UCSD-AML1 (cell line): ENCODE results near the gene DMBX1.

Source experiments
- DNase-seq: peaks from one replicate; lab custom pipeline; 2025; ENCODE audit not compliant: unreplicated experiment; lab: John Stamatoyannopoulos, UW

The DMBX1 gene

DNA sequence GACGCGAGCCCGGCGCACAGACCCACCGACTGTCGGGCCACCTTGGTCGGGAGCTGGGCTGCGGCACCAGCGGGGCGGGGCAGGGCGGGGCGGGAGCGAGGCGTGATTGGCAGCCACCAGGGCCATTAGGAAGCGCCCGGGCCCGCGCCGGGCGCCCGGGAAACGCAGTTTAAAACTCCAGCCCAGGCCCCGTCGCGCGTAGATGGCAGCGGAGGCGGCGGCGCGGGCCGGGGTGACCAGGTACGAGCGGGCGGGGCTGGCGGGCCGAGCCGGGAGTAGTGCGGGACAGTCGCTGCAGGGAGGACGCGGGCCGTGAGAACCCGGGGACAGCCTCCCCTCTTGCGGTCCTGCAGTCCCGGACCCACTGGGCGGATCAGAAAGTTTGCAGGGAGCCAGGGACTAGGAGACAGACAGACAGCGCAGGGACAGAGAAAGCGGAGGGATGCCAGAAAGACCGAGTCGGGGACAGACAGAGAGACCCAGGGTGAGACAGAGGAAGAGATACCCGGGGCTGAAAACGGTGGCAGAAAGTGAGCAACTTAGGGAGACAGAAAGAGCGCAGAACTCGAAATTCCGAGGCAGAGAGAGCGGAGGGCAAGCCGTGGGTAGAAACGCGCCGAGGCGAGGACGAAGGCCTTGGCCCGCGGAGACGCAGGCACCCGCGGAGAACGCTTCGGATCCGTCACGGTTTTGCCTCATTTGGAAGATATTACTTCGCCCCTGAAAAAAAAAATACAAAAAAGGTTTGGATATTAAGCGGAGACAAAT is at the start of gene DMBX1:
Gene DMBX1 (plus strand): TSS at position 199 of the 768 bp plus-strand sequence. CDS start 17,175 bp downstream, outside the sequence.
- no peak for DNase-seq

DNA sequence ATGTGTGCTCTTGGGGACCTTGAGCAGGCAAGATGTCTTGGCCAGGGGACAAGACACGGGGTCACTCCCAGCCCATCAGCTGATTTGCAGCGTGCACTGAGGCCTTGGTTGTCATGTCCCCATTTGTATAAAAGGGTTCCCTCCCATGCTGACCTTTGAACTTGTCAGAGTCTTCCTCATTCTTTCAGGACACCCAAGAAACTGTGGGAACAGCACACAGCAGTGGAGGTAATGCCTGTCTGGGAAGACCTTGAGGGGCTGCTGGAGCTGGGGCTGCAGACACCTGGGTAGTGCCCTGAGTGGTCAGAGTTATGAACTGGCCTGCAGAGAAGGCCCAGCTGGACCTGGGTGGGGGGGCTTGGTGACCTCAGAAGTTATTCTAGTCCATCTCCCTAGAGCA is 49.2 kb upstream of the DMBX1 start:
- no peak for DNase-seq

DNA sequence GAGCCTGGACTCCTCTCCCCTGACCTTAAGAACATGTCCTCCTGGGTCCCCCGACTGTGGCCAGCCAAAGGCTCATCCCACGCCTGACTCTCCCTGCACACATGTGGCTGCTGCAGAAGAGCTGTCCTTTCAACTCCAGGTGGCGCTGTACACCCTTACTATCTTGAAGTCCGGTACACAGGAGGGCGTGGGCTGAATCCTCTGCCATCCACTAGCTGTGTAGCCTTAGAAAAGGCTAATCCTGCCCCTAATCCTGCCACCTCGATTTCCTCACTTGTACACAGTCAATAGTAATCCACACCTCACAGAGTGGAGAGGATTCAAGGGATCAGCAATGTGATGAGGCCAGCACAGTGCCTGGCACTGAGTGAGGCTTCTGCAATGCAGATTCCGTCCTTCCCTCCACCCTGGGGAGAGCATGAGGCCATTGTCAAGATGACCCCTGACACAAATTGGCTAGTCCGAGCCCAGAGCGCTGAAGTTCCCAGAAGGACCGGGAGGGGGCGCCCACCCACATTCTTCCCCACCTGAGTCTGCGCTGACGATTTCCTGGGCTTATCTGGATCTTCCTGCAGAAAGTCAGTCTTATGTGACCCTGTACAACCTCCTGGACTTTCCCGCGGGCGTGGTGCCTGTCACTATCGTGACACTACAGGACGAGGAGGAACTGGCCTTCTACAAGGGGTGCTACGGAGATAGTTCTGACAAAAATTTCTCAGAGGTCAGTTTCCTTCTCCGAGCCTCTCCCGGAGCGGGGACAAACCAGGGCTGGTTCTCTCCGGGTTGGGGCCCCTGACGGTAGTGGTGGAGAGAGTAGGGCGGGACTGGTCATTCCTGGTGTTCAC is 47.1 kb upstream of the DMBX1 start:
- peak; percentile 87 for DNase-seq

DNA sequence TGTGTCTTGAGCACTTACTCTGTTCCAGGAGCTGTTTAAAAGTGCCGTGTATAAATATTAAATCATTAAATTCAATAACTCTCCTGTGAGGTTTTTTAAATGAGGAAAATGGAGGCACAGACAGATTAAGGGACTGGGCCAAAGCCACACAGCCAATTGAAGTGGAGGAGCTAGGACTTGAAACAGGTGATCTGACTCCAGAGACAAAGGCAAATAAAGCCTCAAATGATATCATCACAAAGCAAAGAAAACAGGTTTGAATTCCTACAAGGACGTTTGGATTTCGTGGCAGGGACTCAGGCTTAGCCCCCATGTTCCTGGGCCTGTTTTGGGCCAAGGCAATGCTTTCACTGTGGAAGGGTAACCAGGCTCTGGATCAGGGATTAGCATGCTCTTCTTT is 45.2 kb upstream of the DMBX1 start:
- DNase-seq: no peak

DNA sequence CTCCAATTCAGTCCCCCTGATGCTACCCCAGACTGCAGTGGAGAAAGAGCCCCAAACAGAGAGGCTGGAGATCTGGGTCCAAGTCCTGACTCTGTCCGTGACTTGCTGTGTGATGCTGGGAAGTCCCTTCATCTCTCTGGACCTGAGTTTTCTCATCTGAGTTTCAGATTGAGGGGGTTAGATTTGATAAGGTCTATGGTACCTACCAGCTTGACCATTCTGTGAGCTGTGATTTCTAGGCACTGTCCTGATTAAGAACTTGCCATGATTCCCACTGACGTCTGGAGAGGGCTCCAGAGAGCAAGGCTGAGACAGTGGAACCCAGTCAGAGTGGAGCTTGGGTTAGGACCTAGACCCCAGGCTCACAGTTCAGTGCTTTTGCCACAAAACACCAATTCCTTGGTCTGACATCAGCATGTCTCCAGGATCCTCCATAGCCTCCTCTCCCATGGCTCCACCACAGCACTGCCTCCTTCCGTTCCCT is 43.8 kb upstream of the DMBX1 start:
- no peak for DNase-seq

DNA sequence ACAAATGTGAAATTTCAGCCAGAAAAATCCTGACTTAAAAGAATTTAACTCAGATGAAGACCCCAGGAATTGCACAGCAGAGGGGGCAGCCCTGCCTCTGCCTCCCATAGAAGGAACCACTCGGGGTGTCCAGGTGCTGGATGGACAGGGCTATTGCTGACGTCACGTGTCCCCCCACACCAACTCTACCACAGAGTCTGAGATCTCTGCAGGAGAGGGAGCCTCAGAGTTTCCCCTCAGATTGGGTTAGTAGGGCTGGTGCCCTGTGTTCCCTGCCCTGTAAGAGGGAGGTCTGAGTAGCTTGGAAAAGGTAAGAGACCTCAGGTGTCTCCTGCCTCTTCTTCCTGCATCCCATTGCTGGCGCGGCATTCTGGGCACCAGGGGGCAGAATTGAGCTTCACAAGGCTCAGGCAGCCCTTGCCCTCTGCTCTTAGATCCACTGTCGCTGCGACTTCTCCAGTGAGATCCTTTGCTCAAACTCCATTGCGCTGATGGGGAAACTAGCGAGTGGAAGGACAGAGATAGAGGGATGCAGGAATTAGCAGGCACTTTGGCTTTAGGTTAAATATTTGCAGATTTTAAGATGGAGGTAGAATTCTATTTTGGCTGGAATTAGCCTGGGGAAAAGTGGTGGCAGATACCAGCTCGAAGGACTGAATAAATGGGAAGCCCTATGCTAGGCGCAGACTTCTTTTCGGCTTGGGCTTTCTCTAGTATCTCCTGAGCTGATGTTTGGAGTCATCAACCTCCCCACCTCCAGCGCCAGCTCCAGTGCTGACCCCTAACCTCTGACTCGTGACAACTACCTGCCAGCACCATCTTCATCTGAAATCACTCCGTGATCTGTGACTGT is 42.8 kb upstream of the DMBX1 start:
- peak; percentile 73 for DNase-seq

DNA sequence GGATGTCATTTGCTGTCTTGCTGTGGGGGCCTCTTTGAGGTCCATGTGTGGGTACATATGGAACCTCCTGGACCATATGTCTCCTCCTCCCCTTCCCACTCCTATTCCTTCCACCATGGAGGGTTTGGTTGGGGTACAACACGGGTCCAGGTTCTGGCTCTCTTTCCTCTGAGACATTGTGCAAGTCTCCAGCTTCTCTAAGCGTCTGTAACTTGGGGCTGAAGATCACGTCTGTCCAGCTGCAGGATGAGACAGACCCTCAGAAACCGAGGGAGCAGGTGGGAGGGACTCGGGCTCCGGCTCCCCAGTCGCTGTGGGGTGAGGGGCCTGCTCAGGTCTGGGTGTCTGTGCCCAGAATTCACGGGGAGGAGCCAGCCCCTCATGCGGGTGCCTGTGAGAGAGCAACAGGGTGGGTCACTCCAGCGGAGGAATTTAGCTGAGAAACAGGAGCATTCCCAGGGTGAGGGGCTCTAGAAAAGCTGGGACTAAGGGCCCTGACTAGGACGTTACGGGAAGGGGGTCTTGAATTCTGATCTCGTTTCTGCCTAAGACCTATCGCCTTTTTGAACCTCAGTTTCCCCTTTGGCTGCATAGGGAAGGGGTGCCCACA is 42.0 kb upstream of the DMBX1 start:
- no peak for DNase-seq

DNA sequence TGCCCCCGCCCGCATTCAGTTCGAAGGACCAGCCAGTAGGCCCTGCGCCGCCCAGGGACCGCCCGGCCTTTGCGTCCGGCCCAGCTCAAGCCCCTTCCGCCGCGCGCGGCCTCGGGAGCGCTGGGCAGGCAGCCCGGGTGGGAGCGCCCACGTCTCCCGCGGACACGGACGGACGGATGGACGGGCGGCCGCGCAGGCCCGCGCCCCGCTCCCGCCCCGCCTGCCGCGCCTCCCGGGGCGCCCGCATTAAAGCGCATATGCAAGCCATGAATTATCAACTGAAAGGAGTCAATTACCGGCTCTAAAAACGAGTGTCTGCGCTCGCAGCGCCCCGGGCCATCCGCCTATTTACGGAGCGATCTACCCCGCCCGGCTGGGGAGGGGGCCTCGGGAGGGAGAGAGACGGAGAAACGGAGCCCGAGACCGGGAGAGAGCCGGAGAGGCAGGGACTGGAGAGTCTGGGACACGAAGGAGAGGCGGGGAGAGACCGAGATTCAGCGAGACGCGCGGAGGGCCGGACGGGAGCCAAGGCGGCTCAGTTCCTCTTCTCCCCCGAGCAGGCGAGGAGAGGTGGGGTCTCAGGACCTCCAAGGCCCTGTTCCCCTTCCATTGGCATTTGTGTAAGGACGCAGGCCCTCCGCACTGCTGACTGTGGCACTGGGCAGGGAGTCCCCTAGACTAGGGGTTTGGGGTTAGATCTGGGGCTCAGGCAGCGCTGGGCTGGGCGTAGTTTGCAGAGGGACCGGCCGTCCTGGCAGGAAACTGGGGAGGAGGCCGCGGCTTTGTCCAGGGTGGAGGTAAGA is 41.3 kb upstream of the DMBX1 start:
- no peak for DNase-seq

DNA sequence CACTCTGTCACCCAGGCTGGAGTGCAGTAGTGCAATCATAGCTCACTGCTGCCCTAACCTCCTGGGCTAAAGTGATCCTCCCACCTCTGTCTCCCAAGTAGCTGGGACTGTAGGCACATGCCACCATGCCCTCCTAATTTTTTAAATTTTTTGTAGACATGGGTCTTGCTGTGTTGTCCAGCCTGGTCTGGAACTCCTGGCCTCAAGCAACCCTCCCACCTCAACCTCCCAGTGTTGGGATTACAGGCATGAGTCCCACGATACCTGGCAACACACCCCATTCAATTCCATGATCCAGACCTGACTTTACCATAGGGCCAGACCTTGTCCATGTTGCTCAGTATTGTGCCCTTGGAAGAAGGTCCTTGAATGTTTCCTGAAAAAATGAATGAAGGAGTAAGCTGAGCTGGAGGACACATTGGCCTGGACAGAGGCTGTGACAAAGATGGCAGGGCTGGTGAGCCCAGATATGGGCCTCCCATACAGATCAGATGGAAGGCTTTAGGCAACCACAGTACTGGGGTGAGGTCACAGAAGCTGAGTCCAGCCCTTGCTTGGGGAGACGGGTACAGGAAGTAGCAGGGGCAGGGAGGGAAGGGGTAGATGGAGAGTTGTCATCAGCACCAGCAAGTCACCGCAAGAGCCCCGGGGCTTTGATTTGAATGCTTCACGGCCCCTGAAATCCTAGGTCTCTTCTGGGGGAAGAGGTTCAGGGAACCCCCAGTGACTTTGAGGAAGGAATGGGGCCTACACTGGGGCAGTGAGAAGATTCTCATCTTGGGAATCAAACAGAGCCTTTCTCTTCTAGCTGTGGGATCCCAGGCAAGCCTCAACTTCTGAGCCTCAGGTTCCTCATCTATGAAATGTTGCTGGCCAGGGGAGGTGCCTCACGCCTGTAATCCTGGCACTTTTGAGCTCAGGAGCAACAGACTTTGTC is 40.1 kb upstream of the DMBX1 start:
- no peak for DNase-seq

DNA sequence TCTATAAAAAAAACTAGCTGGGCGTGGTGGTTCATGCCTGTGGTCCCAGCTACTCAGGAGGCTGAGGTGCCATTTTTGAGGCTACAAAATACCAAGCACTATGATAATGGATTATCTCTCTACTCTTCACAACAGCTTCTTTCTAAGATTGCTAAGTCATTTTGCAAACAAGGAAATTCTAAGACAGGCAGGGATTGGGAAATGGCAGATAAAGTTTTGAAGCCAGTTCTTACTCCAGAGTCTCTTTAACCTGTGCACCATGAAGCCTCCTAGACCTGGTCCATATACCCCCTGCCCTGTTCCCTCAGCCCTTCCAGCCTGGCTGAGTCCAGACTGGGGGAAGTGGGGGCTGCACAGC is 39.5 kb upstream of the DMBX1 start:
- DNase-seq: no peak

DNA sequence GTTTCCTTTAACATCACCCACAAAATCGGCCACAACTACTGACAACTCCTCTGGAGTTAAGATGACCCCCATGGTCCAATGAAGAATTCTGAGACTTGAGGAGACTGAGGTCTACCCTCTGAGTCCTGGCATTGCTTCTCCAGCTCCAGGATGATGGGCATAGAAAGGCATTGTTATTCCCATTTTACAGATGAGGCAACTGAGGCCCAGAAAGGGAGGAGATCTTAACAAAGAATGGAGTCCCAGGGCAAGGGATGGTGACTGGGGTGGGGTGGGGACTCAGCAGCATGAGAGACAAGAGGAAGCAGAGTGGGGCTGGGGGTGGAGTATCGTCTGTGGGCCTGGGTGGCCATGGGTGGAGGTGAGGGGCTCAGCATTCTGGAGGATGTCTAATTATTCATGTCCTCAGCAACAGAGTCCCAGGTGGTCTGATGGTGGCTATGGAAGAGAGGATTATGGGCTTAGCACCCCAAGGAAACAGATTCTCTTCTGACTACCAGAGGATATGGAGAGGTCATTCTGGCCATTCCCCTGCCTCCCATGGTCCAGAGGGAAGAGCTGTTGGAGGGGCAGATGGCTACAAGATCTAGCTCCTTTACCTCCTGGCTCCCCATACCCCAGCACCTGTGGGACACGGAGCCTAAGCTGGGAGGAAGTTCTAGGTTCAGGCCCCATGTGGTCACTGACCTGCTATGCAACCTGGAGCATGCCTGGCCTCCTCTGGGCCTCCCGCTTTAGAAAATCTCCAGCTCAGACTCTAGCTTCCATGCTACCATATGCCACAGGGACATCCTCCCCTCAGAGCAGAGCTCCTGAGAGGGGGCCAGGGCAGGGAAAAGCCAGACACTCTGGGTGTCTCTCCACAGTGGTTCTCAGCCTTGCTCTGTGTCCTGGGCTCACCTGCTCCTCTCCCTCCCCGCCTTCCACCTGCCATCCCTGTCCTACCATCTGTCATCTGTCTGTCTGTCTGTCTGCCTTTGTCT is 37.4 kb upstream of the DMBX1 start:
- no peak for DNase-seq

DNA sequence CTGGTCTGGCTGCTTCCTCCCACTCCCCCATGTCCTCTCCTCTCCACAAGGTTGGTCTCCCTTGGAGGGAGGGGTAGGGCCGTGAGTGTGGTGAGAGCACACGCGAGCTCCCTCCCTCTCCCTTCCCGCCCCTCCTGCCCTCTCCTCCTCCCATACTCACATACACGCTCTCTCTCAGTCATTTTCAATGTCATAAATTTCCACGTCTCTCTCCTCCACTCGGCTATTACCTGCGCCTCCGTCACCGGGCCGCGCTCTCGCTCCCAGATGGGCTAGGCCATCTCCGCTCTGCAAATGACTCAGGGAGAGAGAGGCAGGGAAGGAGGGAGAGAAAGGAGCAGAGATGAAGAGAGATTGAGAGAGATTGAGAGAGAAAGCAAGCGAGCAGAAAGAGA is 36.7 kb upstream of the DMBX1 start:
- DNase-seq: no peak

DNA sequence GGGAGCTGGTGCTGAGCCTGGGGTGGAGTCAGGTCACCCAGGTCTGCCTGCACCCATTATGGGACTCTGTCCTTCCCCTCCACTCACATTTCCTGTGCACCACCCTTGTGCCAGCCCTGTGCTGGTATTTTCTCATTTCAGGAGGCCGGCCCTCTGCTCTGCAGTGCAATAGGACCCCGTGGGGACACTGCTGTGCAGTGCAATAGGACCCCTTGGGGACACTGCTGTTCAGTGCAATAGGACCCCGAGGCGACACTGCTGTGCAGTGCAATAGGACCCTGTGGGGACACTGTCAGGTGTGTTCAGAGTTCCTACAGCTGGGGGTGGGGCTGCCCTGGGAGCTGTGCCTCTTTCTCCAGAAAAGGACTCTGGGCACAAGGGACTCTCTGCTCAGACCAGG is 36.2 kb upstream of the DMBX1 start:
- no peak for DNase-seq

DNA sequence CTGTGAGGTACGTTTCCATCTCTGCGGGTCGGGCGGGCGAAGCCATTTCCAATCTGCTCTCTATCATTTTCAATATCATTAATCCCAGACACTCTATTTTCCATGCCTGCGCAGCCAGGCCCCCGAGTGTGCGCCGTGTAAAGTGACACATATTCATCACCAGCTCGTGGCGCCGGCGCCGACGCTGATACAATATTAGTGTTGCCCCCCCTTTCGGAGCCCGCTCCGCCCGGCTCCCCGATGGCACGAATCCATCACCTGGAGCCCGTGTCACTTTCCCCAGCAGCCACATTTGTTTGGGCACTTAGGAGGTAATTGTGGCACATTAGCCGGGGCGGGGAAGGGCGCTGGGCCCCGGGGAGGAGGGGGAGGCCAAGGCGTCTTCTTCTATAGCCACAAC is 33.7 kb upstream of the DMBX1 start:
- DNase-seq: no peak

DNA sequence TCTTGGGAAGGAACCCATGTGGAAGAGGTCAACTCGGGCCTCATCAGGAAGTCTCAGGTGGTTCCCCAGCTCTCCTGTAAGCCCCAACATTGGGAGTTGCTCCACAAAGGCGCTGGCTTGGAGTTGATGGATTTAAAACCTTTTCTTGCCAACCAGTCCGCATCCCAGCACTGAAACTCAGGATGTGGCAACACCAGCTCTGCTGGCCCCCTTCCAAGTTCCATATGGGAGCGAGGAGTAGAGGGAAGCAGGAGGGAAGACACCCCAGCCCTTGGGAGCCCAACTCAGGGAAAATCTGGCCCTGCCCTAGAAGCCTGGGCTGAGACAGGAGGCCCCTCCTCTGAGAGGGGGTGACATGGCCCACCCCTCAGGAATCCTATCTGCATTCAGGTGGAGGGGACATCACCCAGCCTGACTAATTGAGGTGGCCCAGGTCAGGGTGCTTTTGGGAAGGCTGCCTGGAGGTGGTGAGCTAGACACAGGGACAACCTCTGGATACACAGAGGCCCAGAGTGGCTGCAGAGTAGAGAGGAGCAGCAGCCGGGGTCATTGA is 33.1 kb upstream of the DMBX1 start:
- no peak for DNase-seq

DNA sequence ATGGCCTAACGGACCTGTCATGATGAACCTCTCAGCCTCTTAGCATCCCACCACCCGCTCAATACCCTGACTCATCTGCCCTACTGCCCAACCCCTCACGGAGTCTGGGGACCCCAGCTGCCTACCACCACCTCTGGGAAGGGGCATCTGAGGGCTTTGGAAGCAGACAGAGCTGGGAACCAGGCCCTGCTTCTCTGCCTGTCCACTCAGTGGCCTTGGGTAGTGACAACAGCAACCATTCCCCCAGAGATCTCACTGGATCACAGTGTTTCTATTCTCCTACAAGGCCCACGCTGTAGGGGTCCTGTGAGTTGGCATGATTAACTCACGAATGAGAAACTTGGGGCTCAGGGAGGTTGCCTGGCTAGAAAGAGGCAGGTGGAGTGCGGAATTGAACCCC is 32.5 kb upstream of the DMBX1 start:
- DNase-seq: no peak

DNA sequence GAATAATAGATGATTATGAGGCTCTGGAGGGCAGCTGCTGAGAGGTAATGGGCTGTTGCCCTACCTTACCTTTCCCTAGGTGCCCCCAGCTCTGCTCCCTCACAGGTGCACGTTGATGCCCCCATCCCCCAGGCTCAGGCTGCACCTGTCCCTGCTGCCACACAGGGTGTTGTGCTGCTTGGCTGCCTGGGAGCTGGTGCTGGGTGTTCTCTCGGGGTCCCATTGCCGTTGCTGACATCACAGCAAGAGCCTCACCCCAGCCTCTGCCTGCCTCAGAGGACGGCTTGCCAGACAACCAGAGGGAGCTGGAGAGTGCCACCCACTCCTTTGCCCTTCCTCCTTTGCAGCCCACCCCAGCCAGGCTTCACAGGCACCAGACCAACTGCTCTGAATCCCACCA is 31.4 kb upstream of the DMBX1 start:
- DNase-seq: no peak

DNA sequence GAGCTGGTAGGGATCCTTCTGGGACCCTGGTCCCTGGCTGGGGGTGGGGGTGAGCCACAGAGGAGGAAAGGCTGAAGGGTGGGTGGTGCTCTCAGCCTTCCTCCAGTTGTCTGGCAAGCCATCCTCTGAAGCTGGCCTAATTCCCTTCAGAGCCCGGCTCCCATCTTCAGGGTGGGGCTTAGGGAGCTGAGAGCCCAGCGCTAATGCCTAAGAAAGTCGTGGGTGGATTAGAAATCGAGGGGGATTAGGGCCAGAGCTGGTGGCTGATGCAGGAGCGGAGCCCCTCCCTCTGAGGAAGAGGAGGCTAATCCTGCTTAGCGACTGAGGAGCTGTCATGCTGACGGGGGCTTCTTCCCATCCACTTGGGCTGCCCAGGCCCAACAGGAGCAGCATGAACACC is 30.8 kb upstream of the DMBX1 start:
- DNase-seq: no peak
